ENCODE measurements around the gene CAMSAP1.
"Not testable (repeated sequence)": the region's sequence is repeated elsewhere in the genome, so short reads cannot be mapped to it uniquely, and the experiment has no call there.

The CAMSAP1 gene

DNA sequence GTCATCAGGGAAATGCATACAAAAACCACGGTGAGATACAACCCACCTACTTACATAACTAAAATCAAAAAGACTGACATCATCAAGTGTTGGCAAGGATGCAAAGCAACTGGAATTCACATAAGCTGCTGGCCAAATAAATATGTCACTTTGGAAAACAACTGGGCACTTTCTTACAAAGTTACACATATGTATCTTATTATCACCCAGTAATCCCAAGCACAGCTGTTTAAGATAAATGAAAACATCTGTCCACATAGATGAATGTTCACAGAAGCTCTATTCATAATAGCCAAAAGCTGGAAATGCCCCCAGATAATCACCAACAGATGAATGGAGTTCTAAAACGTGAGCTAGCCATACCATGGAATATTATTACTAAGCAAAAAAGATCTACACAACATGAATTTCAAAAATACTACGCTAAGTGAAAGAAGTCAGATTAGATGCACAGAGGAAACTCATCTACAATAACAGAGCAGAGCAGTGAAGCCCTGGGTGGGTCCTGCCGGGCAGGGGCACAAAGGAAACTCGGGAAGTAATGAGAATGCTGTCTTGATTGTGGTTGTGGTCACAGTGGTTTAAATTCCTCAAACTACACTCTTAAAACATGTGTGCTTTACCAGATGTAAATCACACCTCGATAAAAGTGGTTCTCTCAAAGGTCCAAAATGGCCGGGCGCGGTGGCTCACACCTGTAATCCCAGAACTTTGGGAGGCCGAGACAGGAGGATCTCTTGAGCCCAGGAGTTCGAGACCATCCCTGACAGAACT lies 8.5 kb downstream of the CAMSAP1 start:
- no peak for DNase-seq (ENCODE audit: low read depth, low spot score)

DNA sequence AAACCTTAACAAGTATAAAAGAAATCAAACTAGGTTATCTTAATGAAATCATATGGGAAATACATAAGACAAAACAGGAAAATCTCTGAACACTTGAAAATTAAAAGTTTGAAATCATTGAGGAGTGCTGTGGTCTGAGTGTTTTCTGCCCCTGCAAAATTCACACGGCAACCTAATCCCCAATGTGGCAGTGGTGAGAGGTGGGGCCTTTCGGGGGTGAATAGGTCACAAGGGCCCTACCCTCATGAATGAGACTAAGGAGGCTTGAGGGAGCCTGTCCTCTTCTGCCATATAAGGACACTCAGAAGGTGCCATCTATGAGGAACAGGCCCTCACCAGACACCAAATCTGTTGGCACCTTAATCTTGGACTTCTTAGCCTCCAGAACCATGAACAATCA lies 10.7 kb downstream of the CAMSAP1 start:
- DNase-seq (ENCODE audit: low read depth, low spot score): no peak

DNA sequence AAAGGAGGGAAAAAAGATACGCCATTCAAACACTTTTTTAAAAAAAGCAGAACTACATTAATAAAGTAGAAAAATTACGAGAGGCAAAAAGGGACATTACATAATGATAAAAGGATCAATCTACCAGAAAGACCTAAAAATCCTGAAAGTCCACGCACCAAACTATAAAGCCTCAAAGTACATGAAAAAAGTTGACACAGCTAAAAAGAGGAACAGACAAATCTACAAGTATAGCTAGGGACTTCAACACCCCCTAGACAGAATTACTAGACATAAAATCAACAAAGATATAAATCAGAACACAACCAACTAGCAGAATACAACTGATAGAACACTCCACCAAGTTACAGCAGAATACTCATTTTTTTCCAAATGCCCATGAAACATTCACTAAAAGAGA lies 11.1 kb downstream of the CAMSAP1 start:
- DNase-seq (ENCODE audit: low read depth, low spot score): no peak

DNA sequence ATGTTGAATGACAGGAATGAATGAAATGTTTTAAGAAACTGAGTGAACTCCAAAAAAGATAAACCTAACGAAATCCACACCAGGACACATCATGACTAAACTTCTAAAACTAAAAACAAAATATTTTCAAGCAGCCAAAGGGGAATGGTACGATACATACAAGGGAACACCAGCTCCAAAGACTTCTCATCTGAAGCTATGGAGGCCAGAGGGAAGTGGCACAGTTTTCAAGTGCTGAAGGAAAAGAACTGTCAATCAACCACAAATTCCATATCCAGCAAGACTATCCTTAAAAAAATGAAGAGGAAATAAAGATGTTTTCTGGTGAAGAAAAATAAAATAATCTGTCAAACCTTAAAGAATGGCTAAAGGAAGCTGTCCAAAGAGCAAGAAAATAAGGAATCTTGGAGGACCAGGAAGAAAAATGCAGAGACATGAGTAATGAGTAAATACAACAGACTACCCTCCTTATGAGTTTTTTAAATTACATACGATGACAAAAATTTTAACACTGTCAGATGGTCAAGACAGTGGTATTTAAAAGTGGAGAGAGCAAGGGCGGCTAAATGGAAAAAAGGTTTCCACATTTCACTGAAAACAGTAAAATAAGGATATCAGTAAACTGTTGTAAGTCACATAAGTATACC lies 12.0 kb downstream of the CAMSAP1 start:
- no peak for DNase-seq (ENCODE audit: low read depth, low spot score)

DNA sequence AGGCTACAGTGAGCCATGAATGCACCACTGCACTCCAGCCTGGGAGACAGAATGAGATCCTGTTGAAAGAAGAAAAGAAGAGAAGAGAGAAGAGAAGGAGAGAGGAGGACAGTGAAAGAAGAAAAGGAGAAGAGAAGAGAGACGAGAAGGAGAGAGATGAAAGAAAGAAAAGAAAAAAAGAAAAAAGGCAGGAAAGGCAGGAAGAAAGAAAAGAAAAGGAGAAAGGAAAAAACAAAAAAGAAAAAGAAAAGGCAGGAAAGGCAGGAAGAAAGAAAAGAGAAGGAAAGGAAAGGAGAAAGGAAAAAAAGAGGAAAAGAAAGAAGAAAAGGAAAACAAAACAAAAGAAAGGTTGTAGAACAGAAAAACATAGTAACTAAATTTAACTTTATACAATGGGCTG lies 14.2 kb downstream of the CAMSAP1 start:
- no peak for DNase-seq (ENCODE audit: low read depth, low spot score)

DNA sequence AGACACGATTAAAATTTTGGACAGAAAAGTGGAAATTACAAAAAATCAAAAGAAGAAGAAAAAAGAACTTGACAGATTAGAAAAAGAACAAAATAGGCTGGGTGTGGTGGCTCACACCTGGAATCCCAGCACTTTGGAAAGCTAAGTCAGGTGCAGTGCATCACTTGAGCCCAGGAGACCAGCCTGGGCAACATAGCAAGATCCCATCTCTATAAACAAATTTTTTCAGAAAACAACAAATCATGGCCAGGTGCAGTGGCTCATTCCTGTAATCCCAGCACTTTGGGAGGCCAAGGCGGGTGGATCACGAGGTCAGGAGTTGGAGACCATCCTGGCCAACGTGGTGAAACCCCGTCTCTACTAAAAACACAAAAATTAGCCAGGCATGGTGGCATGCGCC lies 15.0 kb downstream of the CAMSAP1 start:
- DNase-seq (ENCODE audit: low read depth, low spot score): not testable (repeated sequence)

DNA sequence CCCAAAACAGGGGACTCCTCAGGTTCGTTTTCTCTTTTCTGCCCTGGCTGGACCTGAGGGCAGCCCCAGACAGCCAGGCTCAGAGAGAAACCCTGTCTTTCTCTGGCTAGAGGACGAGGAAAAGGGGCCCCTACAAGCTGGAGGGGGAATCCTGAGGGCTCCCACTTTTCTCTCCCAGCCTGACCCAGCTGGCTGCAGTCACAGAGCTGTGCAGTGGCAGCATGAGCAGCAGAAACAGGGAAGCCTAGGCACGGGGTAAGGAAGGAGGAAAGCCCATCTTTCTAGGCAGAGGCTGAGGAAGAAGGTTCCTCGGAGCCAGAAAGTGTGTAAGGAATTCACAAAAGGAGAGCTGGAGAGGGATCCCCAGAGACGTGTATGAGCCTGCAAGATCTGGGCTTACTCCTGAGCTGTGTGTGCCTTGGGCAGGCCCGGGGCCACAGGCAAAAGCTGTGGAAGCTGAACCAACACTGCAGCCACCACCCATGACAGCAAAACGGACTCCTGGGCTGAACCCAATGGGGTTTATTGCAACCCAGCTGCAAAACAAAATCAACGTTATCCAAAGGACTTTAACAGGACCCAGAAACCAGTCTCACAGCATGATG lies 16.2 kb downstream of the CAMSAP1 start:
- DNase-seq (ENCODE audit: low read depth, low spot score): no peak

- no peak for DNase-seq (ENCODE audit: low read depth, low spot score)
Observed at GRCh38 chr9:135890190-135891026, 16.9 kb downstream of the CAMSAP1 start.

GRCh38 chr9:135889564-135890189 lies 17.7 kb downstream of the CAMSAP1 start:
- no peak for DNase-seq (ENCODE audit: low read depth, low spot score)

- DNase-seq (ENCODE audit: low read depth, low spot score): no peak
Observed at GRCh38 chr9:135888766-135889394, 18.5 kb downstream of the CAMSAP1 start.

DNA sequence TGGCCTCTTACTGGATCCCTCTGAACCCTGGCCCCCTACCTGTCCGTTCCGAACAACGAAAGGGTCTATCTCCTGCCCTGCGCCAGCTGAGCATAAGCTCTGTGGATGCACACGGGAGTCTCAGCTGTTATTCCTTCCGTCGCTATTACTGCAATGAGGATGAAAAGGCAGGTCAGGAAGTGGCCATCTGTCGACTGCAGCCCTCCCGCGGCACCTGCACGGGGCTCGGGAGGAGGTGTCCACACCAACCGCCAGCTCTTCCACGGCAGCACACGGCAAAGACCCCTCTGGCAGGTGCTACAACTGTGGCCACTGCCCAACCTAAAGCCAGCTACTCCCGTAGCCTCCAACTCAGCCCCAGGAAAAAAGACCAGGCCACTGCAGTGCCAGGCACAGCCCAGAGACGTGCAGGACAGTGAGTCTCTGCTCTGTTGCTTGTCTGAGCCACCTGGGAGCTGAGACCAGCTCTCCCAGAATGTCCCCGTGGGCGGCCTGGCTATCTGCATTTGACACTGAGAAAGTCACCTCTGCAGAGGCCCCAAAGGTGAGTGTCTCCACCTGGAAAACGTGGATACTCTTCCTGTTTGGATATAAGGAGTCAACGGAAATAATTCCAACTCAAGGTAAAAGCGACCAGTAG lies 19.1 kb downstream of the CAMSAP1 start:
- DNase-seq (ENCODE audit: low read depth, low spot score): no peak

DNA sequence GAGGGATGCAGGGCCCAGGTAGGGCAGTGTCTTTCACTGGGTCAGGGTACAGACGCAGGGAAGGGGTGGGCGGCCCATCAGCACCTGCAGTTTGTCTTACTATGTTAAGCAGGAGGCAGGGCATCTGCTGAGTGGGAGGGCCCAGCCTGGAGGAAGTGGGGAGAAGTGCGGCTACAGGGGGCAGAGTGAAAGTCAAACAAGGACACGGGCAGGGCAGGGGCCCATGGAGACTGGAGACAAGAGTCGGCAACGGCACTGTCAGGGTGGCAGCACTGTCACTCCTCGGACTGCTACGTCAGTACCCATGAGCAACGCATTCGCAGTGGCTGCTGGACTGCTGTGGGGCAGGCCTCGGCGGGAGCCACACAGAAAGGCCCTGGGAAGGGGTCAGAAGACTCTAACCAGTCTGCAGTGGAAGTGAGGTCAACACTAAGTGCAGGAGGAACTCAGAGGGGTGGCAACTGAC lies 19.7 kb downstream of the CAMSAP1 start:
- DNase-seq (ENCODE audit: low read depth, low spot score): peak; percentile 35

DNA sequence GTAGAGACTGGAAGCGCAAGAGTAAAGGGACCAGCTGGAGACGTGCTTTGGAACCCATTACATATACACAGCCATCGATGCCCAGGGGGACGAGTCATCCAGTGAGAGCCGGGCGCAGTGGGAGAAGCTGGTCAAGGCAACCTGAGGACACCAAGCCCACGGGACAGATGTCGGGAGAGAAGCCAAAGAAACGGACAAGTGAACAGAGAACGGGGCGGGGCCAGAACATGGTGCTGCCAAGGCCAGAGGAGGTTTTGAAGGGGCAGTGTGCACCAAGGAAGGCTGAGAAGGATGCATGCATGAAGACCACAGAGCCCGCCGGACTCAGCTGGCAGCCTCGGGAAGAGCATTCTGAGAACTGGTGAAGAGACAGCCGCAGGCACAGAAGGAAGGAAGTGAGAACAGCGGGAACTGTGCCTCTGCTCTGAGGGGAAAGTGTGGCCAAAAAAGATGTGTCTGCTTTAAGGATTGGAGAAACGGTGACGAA lies 20.3 kb downstream of the CAMSAP1 start:
- DNase-seq (ENCODE audit: low read depth, low spot score): no peak

- no peak for DNase-seq (ENCODE audit: low read depth, low spot score)
Observed at GRCh38 chr9:135886147-135886981, 21.0 kb downstream of the CAMSAP1 start.

- no peak for DNase-seq (ENCODE audit: low read depth, low spot score)
Observed at GRCh38 chr9:135885100-135885853, 22.1 kb downstream of the CAMSAP1 start.

- DNase-seq (ENCODE audit: low read depth, low spot score): no peak
Observed at GRCh38 chr9:135884328-135885035, 22.9 kb downstream of the CAMSAP1 start.

GRCh38 chr9:135883410-135884089 lies 23.8 kb downstream of the CAMSAP1 start:
- no peak for DNase-seq (ENCODE audit: low read depth, low spot score)

All from iPS DF 19.7 (cell line).